K562 (cell line): ENCODE results near the gene PIK3C2G.

ENCODE experiments used
- FOXM1 ChIP-seq, 2 experiments: fragments of 450-650 bp in 1 of 2; sonication (generic) in 1 of 2; formaldehyde crosslinking in 1 of 2; IDR thresholded peaks; 2 replicates each; pipeline versions ENCODE4 v1.6.1 to v1.9.0; 2017 to 2022; ENCODE audit warnings: low read depth in 2 of 2, mild to moderate bottlenecking in 2 of 2, missing genetic modification reagents in 1 of 2, moderate library complexity in 1 of 2
- TAF1 ChIP-seq: IDR thresholded peaks from 2 replicates; pipeline ENCODE4 v1.6.1; 2011; ENCODE audit warnings: mild to moderate bottlenecking, low read length, moderate library complexity; ENCODE audit not compliant: insufficient read depth, control insufficient read depth, severe bottlenecking; ENCODE audit errors: extremely low read depth

DNA sequence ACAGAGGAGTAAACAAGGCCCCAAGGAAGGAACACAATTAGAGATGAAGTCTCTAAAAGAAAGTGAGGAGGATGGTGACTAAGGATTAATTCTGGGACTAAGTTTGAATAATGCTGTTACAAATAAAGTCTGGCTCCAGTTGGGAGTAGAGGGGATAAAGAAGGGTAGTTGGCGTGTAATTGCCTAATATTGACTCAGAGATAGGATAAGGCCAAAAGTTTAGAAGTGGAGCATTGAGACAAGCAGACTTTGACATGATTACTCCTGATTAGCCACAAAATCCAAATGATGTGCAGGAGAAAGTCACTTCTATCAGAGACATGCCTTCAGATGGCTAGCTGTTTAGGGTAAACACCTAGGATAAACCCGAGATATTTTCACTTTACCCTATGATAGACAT is 368.1 kb downstream of the PIK3C2G start:
- TF ChIP-seq FOXM1 (IDR thresholded peaks at IDR 0.05; ENCODE audit: low read depth) (no peak), FOXM1 (CRISPR knock-in tag; IDR thresholded peaks at IDR 0.05; ENCODE audit: low read depth) (no peak), TAF1 (no peak)
